ENCODE data around the gene POLE4.

GRCh38 chr2:74999468-74999867, 41.0 kb downstream of the POLE4 start:
- no peak for TF ChIP-seq CTCF (IDR thresholded peaks at IDR 0.05; ENCODE audit: low read depth, low read length)
- TF ChIP-seq, protein P1, sequence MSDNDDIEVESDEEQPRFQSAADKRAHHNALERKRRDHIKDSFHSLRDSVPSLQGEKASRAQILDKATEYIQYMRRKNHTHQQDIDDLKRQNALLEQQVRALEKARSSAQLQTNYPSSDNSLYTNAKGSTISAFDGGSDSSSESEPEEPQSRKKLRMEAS (IDR thresholded peaks at IDR 0.05; ENCODE audit: low read depth, low read length) = no peak

Measured in NB4 (cell line).